GM13977 (cell line): ENCODE results near the gene GIMAP1.

Source experiments
- DNase-seq: peaks from one replicate; pipeline ENCODE4 v3.0.0; 2012; ENCODE audit warnings: low spot score
- in situ Hi-C: fragments of 300-500 bp; cut with MboI; formaldehyde crosslinking; loops from one replicate; pipeline ENCODE4 v1.12.0; 2022; ENCODE audit warnings: low sequenced_read_pairs, low pct_unique_long_range_greater_than_20kb, mixed read lengths, inconsistent platforms; ENCODE audit not compliant: unreplicated experiment
- TF ChIP-seq, protein P1 (sequence below): IDR thresholded peaks from 2 replicates; pipeline ENCODE4 v1.5.1; 2012; ENCODE audit warnings: mild to moderate bottlenecking, control low read depth; ENCODE audit not compliant: insufficient read depth; ENCODE audit errors: extremely low read depth, missing control alignments

The GIMAP1 gene

GRCh38 chr7:150769768-150770167, 53.4 kb downstream of the GIMAP1 start:
- TF ChIP-seq, protein P1, sequence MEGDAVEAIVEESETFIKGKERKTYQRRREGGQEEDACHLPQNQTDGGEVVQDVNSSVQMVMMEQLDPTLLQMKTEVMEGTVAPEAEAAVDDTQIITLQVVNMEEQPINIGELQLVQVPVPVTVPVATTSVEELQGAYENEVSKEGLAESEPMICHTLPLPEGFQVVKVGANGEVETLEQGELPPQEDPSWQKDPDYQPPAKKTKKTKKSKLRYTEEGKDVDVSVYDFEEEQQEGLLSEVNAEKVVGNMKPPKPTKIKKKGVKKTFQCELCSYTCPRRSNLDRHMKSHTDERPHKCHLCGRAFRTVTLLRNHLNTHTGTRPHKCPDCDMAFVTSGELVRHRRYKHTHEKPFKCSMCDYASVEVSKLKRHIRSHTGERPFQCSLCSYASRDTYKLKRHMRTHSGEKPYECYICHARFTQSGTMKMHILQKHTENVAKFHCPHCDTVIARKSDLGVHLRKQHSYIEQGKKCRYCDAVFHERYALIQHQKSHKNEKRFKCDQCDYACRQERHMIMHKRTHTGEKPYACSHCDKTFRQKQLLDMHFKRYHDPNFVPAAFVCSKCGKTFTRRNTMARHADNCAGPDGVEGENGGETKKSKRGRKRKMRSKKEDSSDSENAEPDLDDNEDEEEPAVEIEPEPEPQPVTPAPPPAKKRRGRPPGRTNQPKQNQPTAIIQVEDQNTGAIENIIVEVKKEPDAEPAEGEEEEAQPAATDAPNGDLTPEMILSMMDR = no peak
- DNase-seq = no peak
- in situ Hi-C loops = no loop called here
